CD4-positive, alpha-beta T cell treated with Interleukin-10 for 1 hour (primary cell): ENCODE measurements around the gene DNAJC7.
"Not testable (repeated sequence)": the region's sequence is repeated elsewhere in the genome, so short reads cannot be mapped to it uniquely, and the experiment has no call there.

Experiments
- DNase-seq: peaks from one replicate; pipeline ENCODE4 v3.0.0-alpha.2; 2020

DNAJC7 gene

DNA sequence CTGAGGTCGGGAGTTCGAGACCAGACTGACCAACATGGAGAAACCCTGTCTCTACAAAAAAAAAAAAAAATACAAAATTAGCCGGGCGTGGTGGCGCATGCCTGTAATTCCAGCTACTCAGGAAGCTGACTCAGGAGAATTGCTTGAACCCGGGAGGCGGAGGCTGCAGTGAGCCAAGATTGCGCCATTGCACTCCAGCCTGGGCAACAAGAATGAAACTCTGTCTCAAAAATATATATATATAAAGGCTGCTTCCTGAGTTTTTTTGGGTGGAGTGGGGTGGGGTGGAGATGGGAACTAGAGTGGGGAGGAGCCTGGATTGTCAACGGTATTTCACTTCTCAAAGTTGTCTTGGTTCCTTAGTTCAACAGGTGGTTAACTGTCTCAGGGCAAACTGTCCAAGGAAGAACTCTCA, 7.0 kb downstream of the DNAJC7 start:
- DNase-seq, result not testable (repeated sequence)

DNA sequence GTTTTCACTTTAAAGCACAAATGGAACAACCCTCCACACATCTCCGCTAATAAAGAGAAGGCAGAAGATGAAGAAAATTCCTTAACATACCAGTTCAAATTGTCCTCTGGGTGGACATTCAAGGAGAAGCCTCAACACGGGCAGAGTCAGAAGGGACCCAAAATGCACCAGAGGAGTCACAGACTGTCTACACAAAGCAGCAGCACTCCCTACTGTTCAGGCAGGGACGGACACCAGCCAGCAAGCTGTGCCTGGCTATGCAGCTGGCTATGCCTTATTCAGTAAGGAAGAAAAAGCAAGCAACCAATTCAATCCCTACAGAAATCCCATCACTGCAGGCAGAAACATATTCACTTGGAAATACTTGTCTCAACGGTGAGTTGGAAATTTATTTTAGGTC, 8.1 kb downstream of the DNAJC7 start:
- no peak for DNase-seq

DNA sequence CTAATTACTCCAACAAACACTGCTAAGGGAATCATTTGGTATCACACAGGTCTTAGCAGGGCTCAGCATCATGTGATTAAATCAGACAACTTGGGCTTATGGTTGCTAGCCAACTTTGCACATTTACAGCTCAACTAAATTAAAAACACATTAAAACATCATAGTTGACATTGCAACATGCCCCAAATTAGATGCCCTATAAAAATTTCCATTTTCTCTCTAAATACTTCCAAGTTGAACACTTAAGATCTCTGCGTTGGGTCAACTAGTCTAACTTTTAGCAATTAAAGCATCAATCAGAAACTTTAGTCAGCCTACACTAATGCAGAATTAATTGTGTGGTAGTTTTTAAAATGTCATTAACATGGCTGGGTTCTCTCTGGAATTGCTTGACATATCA, 12.1 kb downstream of the DNAJC7 start:
- DNase-seq, result no peak

DNA sequence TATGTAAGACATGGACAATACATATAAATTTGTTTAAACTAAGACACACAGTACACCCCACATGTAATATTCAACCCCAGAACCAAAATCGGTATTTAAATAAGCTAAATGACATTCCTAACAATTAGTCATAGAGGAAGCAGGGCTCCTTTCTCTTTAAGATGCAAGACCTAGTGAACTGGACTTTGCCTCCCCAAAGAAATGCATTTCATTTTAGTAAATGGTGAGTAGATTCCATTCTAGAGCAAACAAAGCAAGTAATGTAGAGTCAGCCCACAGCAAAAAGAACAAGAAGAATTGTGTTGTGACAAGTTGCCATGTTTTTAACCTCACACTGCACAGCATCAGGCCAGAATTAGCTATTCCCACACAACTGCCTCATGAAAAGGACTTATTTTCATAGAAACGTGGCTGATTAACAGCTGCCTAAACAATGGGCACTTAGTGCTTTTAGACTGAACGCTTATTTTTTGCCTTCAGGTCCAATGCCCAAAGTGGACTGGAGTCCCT, 14.4 kb downstream of the DNAJC7 start:
- no peak for DNase-seq

DNA sequence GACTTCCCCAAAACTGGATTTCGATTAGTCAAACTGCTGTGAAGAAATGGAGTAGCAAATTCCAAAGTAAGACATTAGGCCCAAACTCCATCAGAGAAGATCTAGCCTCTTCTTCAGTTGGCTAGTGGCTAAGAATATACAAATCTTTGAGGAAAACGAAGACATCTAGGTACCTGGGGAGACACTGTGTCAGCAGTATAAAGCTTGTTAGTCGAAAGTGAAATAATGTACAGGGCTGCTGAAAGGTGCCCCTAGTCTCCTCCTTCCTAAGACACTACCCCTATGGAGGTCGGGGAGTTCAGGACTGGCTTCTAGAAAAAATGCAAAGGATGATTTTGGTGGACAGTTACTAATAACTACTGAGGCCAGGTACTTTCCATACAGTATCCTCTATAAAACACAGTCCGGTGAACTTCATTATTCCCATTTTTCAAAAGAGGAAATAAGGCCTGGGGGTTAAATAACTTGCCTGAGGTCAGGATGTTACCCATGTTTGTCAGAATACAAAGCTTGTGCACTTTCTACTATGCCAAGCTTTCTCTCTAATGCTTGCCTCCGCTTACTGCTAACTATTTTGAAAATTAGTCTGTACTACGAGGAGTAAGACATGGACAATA, 15.0 kb downstream of the DNAJC7 start:
- no peak for DNase-seq

DNA sequence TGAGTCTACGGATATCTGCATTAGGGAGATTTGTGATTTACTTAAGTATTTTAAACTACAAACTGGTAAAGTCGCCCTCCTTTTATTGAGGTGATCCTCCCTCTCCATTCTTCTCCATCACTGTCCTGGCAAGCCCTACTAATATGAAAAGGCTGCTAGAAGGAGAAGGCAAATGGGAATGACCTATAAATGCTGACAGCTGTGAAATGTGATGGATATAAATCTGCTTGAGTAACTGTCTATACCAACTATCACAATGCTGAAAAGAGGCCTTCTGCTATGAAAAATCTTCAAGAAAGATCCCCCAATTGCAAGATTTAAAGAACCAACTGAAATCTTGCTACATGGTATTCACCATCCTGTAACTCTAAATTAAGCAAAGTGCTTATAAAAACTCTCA, 15.5 kb downstream of the DNAJC7 start:
- no peak for DNase-seq

DNA sequence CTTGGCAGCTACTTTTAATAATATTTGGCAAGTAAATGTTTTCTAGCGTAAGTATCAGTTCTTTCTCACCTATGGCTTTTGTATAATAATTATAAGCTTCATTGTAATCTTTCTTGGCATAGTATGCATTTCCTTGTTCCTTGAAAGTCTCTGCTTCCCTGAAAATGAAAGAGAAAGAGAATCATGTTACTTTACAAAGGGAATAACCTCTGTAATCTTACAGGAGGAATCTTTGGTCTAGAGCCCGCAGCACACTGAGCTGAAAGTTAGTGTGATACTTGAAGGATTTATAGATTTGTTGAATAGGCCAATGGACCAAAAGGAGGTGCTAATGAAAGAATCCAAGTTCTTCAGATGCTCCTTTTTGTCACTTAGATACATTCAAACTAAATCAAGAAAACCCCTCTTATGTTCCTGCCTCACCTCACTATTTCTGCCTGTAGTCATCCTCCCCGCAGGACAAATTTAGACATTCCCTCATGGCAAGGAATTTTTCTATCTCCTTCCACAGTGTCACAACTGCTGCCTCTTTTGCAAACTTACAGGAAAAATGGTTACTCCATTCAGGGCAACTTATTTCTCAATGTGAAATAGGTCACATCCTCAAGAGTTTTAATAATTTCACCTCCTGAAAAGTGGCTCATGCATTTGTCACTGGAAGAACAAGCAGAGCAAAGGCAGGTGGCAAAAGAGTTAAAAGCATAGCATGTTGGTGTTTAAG, 16.7 kb downstream of the DNAJC7 start:
- DNase-seq, result no peak

DNA sequence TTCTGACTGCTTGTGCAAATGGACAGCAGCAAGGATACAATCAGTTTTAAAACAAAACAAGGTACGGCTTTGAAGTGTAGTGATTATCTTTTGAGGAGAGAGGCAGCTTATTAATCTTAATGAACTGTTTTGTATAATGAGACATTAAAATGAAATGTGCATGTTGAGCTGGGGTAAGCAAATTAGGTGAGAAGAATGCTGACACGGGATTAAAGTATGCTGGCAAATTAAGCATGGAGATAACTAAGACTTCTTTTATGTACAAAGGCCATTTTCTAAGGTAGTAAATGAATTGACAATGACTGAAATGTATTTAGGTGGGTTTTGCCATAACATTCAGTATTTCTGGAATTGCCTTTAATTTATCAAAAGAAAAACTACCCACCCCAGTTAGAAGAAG, 18.7 kb downstream of the DNAJC7 start:
- DNase-seq, result no peak

DNA sequence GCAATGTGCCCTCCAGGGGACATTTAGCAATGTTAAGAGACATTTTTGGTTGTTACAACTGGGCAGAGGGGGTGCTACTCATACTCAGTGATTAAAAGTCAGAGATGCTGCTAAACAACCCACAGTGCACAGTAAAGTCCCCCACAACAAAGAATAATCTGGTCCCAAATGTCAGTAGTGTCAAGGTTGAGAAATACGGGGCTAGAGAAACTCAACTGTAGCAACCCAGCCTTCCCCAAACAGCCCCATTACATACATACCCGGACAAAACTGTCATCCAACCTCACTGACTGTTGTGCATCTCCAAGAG, 20.4 kb downstream of the DNAJC7 start:
- DNase-seq, result no peak

DNA sequence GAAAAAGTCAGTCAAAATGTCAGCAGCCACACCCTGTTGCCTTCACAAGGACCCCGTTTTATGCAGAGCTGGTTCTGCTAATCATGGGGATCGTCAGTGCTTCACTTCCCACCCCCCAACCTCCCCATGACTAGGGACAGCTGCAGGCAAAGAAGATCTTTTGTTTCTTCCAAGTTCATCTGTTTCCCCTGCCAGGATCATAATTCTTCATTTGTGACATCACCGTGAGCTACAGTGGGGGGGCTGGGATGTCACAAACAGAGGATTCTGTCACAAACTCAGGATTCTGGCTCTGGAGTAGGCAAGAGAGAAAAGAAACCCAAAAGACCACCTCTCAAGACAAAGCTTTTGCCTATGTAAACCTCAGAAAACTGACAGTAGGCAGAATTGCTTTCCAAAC, 24.7 kb downstream of the DNAJC7 start:
- DNase-seq, result no peak

DNA sequence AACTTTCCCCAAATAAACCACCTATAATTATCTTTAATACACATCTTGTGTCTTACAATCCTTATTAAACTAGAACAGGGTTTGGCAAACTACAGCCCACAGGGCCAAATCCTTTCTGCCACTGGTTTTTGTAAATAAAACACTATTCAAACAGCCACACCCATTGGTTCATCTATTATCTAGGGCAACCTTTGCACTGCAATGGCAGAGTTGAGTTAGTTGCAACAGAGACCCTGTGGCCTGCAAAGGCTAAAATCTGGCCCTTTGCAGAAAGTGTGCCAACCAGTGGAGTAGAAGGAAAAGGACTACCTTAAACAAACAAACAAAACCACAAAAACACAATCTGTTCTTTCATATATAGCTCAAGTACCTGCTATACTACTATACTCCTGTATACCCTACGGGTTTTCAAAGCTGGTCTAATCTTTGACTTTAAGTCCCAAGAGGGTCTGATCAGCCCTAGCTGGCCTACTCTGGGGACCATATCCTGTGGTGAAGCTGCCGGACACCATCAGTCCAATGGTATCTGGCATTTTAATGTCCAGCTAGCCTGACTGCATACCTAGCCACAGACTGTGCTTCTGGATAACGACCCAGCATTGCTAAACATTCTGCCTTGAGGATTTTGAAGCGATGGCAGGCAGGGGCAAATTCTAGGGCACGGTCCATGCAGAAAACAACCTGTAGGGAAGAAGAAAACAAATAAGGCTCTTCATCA, 27.4 kb downstream of the DNAJC7 start:
- no peak for DNase-seq

DNA sequence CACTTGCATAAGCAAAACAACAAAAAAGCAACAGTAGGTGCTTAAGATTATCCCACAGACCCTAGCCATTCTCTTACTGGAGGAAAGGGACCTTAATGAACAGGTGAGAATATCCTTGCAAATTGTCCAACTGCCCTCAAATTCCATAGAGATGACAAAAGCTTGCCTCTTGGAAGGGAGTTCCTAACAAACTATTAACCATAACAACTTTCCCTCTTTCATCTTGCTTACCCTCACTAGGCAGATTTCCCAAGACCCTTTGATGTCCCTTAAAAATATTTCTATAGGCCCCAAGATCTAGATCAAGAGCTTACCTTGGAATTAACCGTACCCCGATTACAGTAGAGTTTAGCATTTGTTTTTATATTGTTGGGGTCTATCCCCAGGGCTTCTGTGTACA, 28.8 kb downstream of the DNAJC7 start:
- no peak for DNase-seq

DNA sequence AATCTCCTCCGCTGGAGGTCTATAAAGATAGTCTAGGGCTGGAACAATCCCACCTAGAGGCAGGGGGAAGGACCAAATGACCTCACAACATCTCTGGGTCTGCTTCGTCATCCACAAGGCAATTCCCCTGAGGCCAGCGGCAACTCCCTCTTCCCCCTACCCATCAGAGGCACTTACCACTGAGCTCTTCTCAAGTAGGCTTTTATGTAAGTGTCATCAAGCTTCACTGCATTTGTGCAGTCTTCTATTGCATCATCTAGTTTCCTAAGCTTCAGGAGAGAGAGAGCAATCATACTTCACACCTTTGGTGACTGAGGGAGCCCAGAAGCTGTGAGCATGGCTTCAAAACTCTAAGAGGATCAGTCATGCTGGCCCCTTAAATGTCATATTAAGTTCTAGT, 29.6 kb downstream of the DNAJC7 start:
- DNase-seq, result no peak

DNA sequence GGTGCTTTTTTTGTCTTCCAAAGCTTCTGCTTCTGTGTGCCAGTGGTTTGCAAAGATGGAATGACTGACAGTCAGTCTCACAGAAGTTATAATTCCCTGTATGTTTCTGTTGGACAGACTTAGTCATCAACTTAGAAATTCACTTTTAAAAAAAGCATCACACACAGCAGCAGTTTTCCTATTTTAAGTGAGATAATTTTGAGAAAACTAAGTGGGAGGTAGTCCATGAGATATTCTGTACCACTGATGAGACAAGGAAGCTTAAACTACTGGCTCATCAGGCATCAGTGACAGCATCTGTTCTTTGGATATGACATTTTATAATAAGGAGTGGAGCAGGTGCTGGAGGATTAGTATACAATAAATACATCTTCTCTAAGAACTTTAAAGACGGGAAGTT, 30.6 kb downstream of the DNAJC7 start:
- no peak for DNase-seq

DNA sequence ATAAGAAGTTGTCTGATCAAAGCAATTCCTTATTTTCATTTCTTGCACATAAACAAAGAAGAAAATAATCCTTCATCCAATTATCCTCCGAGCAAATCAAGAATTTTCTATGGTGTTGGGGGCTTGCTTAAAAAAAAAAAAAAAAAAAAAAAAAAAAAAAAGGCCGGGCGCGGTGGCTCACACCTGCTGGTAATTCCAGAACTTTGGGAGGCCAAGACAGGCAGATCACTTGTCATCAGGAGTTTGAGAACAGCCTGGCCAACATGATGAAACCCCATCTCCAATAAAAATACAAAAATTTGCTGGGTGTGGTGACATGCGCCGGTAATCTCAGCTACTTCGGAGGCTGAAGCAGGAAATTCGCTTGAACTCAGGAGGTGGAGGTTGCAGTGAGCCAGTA, 31.3 kb downstream of the DNAJC7 start:
- no peak for DNase-seq

DNA sequence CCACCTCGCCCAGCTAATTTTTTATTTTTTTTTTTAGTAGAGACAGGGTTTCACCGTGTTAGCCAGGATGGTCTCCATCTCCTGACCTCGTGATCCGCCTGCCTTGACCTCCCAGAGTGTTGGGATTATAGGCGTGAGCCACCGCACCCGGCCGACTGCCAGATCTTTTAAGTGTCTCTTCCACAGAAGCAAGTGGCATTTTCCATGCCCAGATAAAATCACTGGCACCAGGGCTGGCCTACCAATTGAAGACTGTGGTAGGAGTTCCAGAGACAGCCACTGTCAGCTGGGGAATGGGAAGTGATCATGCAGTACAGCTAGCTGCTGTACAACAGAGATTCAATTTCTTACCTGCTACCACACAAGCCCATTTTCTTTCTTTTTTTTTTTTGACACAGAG, 32.8 kb downstream of the DNAJC7 start:
- no peak for DNase-seq

DNA sequence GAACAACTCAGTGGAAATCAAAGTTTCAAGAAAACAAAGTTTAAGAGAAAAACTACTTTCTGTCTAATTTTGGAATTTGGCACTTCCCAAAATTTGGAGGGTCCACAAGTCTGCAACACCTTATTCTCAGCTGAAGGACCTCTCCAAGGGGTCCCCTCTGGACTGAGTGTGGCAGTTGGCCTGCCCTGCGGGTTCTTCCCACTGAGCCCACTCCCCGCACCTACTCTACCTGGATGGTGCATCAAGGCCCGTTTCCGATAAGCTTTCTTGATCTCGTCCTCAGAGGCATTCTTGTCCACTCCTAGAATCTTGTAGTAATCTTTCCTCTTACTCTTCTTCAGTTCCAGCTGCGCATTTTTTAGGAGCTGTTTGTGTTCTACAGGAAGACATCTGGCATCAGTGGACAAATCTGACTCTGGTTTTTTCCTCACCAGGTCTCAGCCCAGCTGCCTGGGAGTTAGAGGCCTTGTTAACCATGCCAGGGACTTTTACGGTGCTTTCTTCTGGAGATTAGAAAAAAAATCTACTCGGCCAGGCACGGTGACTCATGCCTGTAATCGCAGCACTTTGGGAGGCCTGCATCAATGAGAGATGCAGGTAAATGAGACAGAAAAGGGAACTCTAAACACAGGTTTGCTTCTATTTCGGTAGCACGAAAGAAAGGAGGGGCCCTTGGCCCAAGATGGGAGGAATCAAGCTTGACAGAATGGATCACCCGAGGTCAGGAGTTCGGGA, 35.0 kb downstream of the DNAJC7 start:
- DNase-seq, result no peak

DNA sequence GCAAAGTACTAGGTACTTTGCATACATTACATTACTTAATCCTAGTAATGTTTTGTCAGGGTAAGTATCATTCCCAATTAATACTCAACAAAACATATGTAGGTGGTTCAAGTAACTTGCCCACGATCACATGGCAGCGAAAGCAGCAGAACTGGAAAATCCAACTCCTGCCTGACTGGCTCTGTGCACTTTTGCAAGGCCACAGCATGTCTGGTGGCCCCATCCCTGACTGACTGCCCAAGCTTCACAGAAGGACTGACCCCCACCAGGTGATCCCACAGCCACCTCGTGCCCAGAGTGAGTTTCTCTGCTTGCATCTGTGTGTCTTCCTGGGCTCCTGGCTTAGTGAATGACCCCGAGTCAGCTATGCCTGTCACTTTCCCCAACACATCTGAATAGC, 39.2 kb downstream of the DNAJC7 start:
- no peak for DNase-seq

DNA sequence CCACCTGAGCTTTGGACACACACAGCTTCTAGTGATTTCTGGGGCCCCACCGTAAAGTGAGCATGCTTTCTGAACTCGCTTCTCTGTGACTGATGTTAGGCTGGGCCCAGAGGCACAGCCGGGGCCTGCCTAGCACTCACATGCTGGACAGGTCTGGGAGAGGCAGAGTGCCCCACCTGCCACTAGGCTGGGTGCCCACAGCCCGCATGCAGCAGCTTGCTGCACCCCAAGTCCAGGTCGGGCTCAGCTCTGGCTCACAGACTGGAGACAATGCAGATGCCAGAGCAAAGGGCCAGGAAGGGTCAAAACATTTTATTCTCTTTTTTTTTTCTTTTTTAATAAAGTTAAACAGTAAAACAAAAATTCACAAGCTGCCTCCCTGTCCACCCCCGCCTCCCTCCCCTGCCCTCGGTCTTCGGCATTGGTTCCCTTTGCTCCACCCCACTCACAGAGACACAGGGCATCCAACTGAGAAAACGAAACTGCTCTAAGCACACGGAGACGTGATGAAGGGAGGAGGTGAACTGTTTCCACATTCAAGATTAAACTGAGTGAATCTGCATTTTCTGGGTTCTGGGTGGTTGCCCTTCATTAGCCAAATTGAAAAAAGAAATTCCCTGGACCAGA, 41.0 kb downstream of the DNAJC7 start:
- DNase-seq, result no peak

DNA sequence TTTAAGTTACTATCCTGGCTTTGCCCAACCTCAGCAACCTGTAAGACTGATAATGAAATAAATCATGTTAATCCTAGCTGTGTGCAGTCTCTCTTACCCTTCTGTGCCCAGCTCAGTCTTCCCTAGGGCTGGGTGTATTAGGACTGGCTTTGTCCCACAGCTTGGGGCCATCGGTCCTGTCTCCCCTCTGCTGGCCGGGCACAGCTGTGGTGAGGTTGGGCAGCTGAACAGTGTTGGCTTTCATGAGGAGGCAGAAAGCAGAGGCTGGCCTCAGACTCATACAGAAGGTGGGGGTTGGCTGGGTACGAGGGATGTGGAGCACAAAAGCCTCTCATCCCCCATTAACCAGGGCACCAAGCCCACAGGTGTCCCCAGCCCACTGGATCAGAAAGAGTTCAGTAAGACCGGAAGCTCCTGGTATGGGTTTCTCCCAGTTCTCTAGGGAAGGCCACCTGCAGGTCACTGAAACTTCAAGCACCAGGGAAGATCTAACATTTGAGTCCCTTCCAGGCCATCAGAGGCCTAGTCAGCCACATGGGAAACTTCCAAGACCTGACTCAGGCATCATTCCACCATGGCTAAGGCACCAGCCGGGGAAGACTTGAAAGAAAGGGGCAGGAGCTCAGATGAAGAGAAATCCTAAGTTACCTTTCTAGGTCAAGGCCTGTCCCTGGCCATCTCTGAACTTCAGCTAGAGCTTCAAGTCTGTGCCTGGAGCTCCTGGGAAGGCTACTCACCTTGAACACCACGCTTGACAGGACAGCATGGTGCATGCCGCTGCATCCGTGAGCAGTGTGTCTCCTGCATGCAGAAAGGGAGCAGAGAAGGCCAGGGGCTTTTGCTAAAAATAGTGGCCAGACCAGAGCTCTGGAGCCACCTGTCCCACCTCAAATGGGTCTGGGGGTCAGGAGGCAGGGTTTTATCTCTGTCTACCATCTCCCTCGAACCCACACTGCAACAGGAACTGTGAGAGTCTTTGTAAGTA, 41.8 kb downstream of the DNAJC7 start:
- DNase-seq, result no peak

DNA sequence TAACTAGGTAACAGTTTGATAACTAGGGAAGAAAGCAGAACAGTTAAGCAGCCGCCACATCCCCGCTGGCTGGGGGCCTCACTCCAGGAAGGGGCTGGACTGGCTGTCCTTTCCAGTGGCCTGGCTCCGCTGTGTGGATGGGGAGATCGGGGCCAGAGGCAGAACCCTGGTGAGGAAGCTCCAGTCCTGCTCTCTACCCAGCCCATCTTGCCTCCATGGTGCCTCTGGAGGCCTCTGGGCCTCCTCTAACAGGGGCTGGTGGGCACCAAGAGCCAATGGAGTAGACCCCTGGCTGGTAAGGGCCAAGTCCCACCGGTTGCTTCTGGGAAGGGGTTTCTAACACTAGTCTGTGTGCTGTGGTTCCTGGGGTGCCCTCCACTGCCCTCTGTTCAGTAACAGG, 42.6 kb downstream of the DNAJC7 start:
- DNase-seq, result no peak

DNA sequence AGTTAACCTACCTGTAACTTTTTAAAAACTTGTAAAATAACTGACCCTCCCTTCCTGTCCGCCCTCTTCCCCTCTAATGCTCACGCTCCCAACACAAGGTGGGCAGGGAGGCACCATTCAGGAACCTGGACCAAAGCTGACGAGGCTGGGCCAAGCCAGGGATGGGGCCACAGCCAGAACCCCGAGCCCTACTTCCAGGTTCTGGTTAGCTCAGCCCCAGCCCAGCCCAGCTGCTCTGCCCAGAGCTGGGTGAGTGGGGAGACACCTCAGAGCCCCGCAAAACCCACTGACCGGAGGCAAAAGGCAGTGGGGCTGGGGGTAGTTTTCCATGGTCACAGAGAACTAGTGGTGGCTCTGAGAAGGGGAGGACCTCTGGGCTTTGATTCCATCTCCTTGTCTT, 43.2 kb downstream of the DNAJC7 start:
- no peak for DNase-seq
